ENCODE measurements around the gene VWA8. TPM values are rescaled to one million over a fixed set of nuclear protein-coding genes. Genes with fewer than 3 reads are reported as not detected.
A peak's percentile ranks its signal among the peaks of the same experiment; 100 is the strongest.

VWA8 gene
- polyA plus RNA-seq, 1 donor (not counting 4 experiments of a cell fraction or from before 2014, with no cell fraction given), result 17.8 TPM

GRCh38 chr13:41802684-41803444, 158.0 kb downstream of the VWA8 start:
- Histone ChIP-seq H3K9ac (ENCODE audit: control insufficient read depth, extremely low read depth, insufficient read depth, low read length) (peak overlapping the region; percentile 48), H3K27ac (ENCODE audit: control insufficient read depth, insufficient read depth, low read length) (peak overlapping the region; percentile 83), H3K4me2 (ENCODE audit: control insufficient read depth, extremely low read depth, insufficient read depth, low read depth, low read length) (peak overlapping the region; percentile 60), H3K36me3 (ENCODE audit: control insufficient read depth in 2 of 2, extremely low read depth in 1 of 2, insufficient read depth in 2 of 2, low read length in 2 of 2) (peaks cover 2 to 5% of the 10 kb centered on the region in 2 experiments), H2AFZ (ENCODE audit: control insufficient read depth, low read length) (no peak overlapping the region), H3K4me3 (ENCODE audit: control insufficient read depth in 2 of 3, extremely low read depth in 1 of 3, insufficient read depth in 2 of 3, low read depth in 1 of 3, low read length in 3 of 3) (no peak overlapping the region), H4K20me1 (ENCODE audit: control insufficient read depth, extremely low read depth, insufficient read depth, low read length) (no peaks in the 10 kb centered on the region), H3K4me1 (ENCODE audit: control insufficient read depth, extremely low read depth, insufficient read depth, low read length) (peaks cover 14% of the 10 kb centered on the region), H3K79me2 (ENCODE audit: control insufficient read depth, insufficient read depth, low read length) (no peaks in the 10 kb centered on the region), H3K27me3 (ENCODE audit: control insufficient read depth, extremely low read depth, insufficient read depth, low read length) (no peaks in the 10 kb centered on the region), H3K9me1 (ENCODE audit: control insufficient read depth, extremely low read depth, insufficient read depth, low read length) (no peaks in the 10 kb centered on the region), H3K9me3 (ENCODE audit: control insufficient read depth, low read depth, low read length) (peaks cover 2% of the 10 kb centered on the region)
- FAIRE-seq (peak; percentile 93), DNase-seq (ENCODE audit: low read depth, low spot score) (peak; percentile 90)
- dilution Hi-C loops (cut with MboI; ENCODE audit: extremely low pct_ligation_motif_present, low sequenced_read_pairs), result no loop called here
- TF ChIP-seq EZH2 (IDR thresholded peaks at IDR 0.05; ENCODE audit: low read length), result no peak
- no peak for TF ChIP-seq CTCF (optimal IDR thresholded peaks at IDR 0.05 in 1 of 3, IDR thresholded peaks at IDR 0.05 in 1 of 3, conservative IDR thresholded peaks at IDR 0.05 in 1 of 3; ENCODE audit: extremely low read depth in 1 of 3, insufficient read depth in 2 of 3, low read length in 3 of 3)

GRCh38 chr13:41802043-41802683, 158.7 kb downstream of the VWA8 start:
- no peaks in the 10 kb centered on the region for H3K9me1 ChIP-seq (ENCODE audit: control insufficient read depth, extremely low read depth, insufficient read depth, low read length)
- H3K27me3 ChIP-seq (ENCODE audit: control insufficient read depth, extremely low read depth, insufficient read depth, low read length), result no peaks in the 10 kb centered on the region
- H3K27ac ChIP-seq (ENCODE audit: control insufficient read depth, insufficient read depth, low read length), result peak overlapping the region; percentile 83
- H3K4me1 ChIP-seq (ENCODE audit: control insufficient read depth, extremely low read depth, insufficient read depth, low read length), result peaks cover 14% of the 10 kb centered on the region
- TF ChIP-seq CTCF (optimal IDR thresholded peaks at IDR 0.05 in 1 of 3, IDR thresholded peaks at IDR 0.05 in 1 of 3, conservative IDR thresholded peaks at IDR 0.05 in 1 of 3; ENCODE audit: extremely low read depth in 1 of 3, insufficient read depth in 2 of 3, low read length in 3 of 3) (no peak), EZH2 (IDR thresholded peaks at IDR 0.05; ENCODE audit: low read length) (no peak)
- no peak for DNase-seq (ENCODE audit: low read depth, low spot score)
- dilution Hi-C loops (cut with MboI; ENCODE audit: extremely low pct_ligation_motif_present, low sequenced_read_pairs), result no loop called here
- H4K20me1 ChIP-seq (ENCODE audit: control insufficient read depth, extremely low read depth, insufficient read depth, low read length), result no peaks in the 10 kb centered on the region
- no peak overlapping the region for H3K4me3 ChIP-seq (ENCODE audit: control insufficient read depth in 2 of 3, extremely low read depth in 1 of 3, insufficient read depth in 2 of 3, low read depth in 1 of 3, low read length in 3 of 3)
- H3K79me2 ChIP-seq (ENCODE audit: control insufficient read depth, insufficient read depth, low read length), result no peaks in the 10 kb centered on the region
- peaks cover 2 to 3% of the 10 kb centered on the region in 2 experiments for H3K36me3 ChIP-seq (ENCODE audit: control insufficient read depth in 2 of 2, extremely low read depth in 1 of 2, insufficient read depth in 2 of 2, low read length in 2 of 2)
- no peak for FAIRE-seq
- no peak overlapping the region for H3K4me2 ChIP-seq (ENCODE audit: control insufficient read depth, extremely low read depth, insufficient read depth, low read depth, low read length)
- H3K9me3 ChIP-seq (ENCODE audit: control insufficient read depth, low read depth, low read length), result peaks cover 2% of the 10 kb centered on the region
- no peak overlapping the region for H2AFZ ChIP-seq (ENCODE audit: control insufficient read depth, low read length)
- H3K9ac ChIP-seq (ENCODE audit: control insufficient read depth, extremely low read depth, insufficient read depth, low read length), result no peak overlapping the region
